HG02981 (cell line): ENCODE measurements around the gene LINC00237.

Source experiments
- ATAC-seq: cut with Tn5 transposase; IDR thresholded peaks from one replicate; pipeline ENCODE4 v1.9.1; 2021; ENCODE audit warnings: mild to moderate bottlenecking, moderate library complexity; ENCODE audit not compliant: unreplicated experiment

Gene LINC00237

DNA sequence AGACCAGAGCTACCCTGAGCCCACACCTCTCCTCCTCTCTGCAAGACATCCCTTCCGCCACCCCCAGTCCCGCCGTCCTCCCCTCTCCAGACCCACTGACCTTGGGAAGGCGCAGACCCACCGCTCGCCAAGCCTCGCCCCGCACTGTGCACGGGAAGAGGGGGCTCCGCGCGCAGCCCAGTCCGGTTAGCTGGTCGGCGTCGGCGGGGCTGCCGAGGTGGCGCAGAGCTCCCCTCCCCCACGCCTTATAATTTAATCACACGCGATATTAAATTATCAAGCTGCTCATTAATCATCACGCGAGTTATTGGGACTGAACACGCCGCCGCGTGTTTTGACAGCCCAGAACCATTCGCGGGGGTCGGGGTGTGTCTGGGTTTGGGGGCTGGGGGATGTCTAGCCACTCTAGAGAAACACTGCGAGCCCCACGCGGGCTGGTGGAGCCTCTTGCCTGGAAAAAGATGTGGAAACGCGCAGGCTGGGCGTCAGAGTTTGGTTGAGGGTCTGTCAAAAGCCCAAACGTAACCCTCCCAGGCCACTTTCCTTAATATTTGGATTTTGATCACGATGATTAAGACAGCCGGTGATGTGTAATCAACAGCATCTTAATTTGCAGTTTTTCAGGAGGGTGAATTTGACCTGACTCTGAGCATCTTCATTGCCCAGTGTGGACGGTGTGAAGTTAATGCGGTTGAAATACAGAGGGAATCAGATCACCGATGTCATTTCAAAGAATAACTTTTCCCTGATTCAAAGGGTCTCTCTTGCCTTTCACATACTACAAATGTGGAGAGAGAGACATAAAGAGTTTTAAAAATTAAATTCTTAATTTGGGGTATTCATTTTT lies at the start of gene LINC00237:
LINC00237 (minus strand) TSS at position 188 of the 847 bp plus-strand sequence.
- ATAC-seq, result no peak

DNA sequence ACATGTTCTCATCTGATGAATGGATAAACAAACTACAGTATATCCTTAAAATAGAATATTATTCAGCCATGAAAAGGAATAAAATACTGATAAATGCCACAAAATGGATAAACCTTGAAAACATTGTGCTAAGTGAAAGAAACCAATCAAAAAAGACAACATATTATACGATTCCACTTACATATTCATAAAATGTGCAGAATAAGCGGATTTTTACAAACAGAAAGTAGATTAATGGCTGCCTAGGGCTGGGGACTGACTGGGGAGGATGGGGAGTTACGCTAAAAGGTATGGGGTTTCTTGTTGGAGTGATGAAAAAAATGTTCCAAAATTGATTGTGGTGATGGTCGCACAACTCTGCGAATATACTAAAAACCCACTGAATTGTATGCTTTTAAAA lies 49.1 kb upstream of the LINC00237 start:
- ATAC-seq, result no peak

DNA sequence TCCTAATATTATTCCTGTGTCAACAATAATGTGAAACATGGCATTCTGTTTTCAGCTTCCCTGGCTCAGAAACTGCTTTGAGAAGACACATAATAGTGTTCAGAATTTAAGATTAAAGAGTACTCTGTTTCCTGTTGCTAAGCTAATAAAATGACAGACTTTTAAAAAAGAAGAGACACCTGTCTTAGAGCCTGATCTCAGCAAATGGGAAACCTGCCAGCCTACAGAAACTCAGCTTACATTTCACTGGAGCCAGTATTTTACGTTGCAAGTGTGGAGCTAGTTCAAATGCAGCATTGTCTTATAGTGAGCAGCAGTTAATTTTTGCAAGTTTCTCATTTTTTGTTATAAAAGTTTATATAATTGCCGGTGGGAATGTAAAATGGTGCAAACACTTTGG lies 48.5 kb upstream of the LINC00237 start:
- ATAC-seq, result no peak

DNA sequence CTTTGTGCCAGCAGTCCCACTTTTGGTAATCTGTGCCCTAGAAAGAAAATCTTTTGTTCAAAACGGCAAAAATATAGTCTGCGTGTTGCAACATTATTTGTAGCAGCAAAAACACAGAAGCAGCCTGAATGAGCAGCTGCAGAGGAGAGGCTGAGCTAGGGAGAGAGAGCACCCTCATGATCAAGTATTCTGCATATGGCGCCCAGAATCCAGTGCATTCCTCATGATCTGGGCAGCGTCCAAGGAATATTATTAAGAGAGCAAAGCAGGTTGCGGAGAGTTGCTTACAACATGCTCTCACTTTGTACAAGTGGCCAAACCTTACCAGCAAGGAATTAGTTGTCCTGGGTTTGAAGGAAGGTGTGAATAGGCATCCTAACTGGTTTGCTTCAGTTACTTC lies 45.6 kb upstream of the LINC00237 start:
- ATAC-seq, result no peak

DNA sequence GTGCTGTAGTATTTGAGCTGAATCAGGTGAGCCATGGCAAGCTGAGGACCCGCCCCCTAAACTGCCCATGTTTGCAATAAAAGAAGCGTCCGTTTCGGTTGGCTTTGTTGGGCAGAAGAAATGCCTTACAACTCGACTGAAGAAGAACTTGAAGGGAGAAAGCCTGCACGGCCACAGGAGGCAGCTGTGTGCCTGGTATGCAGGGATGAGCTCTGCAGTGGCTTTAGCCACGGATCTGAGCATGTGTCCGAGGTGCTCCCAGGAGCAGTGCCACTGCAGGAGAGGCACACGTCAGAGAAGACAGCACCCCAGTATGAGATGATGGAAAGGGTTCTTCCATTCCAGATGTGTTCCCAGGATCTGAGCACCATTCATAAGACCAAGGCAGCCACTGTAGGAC lies 43.2 kb upstream of the LINC00237 start:
- ATAC-seq, result no peak

DNA sequence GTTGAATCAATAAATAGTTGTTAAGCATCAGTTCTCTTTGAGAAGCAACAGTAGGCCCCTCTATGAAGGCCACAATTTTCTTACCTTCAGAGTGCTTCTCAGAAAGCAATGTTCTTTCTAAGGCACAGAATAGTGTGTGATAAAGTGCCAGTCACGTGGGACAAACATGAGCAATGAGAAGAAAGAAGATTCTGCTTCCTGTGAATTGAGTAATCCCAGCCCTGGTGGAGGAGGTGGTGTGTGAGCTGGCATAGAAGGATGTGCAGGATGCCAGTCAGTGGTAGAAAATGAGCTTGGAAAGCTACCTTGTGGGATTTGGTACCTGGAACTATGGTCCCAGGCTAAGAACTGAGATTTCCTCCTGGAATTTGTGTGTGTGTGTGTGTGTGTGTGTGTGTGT lies 41.4 kb upstream of the LINC00237 start:
- no peak for ATAC-seq

DNA sequence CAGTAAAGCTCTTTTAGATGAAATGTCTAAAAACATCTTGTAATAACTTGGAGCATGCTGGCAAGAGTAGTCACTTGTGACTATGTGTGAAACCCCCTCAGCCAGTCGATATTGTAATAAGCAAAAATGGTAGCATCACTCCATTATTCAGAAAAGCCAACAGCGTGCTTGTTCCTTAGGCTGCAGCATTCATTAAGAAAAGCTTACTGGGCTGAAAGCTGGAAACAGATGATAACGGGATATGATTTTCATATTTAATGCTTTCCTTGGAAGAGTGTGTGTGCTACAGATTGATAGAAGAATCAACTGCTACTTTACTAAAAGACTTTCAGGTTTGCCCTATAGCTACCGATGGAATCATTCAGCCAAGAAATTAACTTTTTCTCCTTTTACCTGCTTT lies 40.1 kb upstream of the LINC00237 start:
- ATAC-seq, result no peak

DNA sequence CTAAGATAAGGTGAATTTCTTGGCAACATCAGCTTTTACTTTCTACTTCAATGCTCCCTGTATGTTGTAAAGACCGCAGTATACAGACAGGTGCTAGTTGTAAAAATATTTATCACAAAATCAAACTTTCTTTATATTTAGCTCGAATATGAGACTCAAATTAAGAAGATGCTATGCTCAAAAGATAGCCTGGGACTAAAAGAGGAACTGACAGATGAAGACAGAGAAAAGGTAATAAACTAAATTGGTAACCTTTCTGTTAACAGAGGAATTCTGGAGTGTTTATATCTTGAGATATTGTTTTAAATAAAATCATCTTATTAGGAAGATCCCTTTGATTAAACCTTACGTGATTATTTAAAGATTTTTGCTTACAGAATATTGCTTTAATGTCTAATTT lies 39.3 kb upstream of the LINC00237 start:
- ATAC-seq, result no peak

DNA sequence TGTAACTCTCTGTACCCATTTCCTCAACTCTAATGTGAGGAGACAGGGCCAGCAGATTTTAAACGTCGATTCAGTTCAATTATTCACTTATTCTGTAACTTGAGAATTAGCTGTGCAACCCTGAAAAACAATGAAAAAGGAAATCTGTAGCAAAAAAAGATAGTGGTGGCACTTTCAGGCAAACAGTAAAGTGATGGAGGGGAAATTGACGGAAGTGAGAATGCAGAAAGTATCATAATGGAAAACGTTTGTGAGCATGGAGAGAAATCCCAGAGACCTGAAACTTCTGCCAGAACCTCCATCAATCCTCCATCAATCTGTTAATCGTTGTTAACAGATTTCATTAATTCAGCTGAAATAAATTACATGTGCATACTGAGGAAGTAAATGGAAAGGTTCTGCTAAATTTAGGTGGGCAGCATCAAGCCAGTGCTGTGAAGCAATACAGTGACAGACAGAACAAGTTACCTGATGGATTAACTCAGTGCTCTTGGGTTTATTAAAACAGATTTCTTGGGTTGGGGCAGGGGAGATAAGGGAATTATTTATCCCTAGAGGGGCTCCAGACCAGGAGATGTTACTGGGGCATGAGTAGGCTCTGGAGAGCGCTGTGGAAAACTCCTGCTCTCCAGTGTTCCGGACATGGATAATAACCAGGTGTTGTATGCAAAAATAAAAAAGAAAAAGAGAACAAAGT lies 37.2 kb upstream of the LINC00237 start:
- ATAC-seq, result no peak

DNA sequence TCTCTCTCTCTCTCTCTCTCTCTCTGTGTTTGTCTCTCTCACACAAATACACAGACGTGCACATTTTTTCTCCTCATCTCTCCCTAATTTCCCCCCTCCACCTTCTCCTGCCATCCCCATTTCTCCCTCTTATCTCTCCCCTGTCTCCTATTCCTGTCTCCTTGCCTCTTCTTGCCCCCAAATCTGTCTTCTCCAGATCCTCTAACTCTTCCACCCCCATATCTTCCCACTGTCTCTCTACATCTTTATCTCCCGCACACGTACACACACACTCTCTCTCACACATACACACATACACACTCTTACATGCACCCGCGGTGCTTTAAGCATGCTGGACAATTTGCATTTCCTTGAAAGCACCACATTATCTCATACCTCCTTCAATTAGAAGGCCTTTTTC lies 35.7 kb upstream of the LINC00237 start:
- ATAC-seq, result no peak

DNA sequence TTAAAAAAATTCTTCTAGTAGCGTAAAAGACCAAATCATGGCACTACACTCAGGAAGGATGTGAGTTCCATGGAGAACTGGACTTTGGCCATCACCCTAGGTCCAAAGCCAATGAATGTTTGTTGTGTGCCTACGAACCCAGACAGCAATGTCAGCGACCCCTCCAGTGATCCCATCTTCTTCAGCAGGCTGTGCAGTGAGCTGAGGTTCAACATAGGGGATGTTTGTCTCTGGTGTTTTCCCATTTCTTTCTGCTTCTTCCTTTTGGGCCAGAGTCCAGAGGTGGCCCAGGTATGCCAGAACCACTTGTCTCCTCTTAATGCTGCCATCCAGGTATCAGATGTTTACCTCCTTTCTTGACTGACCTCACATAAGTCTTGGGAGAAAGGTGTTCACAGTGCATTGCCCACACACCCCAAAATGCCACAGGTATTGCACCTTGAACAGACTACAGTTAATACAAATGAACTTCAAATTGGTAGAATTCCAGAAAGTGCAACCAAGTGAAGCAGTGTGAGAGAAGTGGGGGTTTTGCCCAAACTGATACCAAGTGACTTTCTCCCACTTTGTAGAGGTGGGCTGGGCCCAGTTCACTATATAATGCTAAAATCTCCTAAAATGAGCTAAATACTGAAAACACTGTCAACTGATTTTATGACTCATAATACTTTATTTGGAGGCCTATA lies 33.9 kb upstream of the LINC00237 start:
- ATAC-seq, result no peak

DNA sequence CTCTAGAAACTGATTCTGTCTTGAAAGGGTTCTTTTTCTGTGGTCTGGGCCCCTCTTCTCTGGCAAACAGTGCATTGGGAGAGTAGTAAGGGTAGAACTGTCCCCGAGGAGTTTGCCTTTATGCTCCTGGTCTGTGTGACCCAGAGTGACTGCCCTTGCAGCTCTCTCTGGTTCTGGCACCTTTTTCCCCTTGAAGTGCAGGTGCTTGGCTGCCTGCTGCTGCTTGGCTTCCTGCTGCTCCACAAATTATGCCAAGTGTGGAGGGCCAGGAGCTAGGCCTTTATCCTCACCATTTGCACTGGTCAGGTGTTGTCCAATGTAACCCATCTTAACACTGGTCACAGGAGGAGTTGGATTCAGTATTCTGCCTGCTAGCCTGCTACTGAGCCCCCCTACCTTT lies 30.9 kb upstream of the LINC00237 start:
- no peak for ATAC-seq

DNA sequence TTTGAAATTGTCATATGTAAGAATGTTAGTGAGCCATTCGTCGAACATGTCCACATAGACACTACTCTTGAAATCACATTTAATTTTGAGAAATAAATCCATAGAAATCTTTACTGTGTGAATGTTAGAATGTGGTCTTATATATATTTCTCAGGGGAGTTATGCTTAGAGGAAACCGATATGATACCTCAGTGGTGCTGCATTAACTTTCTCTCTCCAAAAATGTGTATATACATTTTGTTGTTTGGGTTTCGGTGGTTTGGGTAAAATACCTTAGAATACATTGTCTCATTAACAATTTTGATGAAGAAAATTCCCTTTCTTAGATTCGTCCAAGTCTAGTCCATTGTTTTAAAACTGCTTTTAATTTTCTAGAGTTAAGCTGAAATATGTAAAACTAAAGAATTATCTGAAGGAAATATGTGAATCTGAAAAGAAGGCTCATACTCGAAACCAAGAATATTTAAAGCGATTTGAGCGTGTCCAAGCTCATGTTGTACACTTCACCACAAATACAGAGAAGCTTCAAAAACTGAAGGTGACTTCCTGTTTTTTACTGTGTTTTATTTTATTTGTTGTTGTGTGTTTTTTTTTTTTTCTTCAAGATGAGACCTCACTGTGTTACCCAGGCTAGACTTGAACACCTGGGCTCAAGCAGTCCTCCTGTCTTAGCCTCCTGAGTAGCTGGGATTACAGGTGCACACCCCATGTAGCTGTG lies 30.0 kb upstream of the LINC00237 start:
- ATAC-seq, result no peak

DNA sequence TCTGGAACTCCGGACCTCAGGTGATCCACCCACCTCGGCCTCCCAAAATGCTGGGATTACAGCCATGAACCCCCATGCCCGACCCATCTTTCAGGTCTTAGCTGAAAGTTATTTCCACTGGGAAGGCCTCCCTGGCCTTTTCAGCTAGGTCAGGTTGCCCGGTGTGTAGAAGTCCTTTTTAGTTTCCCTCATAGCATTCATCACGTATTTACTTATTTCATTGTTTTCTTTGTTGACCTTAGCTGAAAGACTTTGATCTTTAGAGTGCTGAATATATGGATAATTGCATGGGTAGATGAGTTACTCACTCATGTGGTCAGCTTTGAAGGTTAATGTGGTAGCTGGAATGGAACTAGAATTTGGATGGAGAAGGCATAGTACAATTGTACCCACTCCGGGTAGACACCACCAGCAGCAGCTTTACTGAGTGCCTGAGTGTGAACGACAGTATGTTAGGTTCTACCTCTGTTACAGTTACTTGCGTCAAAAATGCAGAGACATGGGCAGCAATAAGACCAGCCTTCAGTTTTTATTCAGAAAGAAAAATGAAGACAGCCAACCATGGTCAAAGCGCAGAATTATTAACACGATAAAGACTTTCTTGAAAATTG lies 28.8 kb upstream of the LINC00237 start:
- no peak for ATAC-seq

DNA sequence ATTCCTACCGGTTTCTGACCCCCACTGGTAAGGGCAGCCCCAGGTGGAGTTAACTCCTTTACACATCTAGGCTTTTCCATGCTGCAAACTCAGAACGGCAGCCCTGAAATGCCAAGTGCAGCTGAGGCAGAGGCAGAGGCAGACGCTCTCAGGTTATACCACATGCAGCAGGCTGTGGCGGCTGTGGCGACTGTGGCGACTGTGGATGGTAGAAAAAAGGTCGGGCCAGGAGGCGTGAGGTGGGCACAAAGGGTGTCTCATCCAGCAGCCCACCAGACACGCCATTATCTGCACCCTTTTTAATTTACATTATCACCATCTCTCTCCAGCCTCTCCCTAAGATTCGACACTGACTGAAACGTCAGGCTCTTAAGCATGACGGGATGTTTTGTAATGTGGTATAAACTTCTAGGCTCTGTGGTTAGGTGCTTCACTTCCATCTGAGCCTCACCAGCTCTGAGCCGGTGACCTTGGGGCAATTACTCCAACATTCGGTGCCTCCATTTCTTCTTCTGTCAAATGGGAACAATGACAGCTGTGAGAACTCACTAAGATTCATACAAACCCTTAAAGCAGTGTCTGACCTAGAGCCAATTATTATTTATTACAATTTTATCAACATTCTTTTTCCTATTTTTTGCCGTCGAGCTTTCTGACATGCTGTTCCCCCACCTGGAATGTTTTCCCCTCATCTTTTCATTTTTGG lies 27.9 kb upstream of the LINC00237 start:
- no peak for ATAC-seq

DNA sequence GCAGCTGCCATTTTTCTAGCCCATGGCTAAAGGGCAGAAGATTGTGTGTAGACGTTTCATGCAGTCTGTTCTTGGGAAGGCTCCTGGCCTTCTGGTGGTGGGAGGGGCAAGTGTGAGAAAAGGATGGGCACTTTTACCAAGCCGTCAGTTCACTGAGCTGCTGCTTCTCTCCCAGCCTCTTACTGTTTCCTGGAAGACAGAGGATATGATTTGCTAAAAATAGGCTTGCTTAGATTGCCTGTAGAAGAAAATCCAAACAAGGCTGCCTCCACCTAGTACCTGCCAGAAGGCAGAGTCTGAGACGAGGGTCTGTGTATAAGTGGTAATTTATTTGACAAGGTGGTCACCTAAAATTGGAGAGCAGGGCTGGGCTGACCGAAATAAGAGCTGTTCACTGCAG lies 27.2 kb upstream of the LINC00237 start:
- no peak for ATAC-seq

DNA sequence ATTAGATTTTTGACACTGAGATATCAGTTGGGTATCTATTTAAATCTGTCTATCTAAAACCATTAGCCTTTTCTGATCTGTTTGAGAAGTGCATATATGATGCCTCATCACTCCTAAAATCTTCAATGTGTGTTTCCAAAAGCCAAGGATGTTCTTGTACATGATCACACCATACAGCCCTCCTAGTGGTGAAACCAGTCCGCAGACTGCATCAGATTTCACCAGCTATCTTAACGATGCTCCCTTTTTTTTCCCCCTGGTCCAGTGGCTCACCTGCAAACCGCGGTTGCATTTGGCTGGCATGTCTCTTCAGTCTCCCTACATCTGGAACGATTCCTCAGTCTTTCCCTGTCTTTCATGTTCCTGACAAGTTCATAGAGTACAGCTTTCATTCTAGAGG lies 23.7 kb upstream of the LINC00237 start:
- no peak for ATAC-seq

DNA sequence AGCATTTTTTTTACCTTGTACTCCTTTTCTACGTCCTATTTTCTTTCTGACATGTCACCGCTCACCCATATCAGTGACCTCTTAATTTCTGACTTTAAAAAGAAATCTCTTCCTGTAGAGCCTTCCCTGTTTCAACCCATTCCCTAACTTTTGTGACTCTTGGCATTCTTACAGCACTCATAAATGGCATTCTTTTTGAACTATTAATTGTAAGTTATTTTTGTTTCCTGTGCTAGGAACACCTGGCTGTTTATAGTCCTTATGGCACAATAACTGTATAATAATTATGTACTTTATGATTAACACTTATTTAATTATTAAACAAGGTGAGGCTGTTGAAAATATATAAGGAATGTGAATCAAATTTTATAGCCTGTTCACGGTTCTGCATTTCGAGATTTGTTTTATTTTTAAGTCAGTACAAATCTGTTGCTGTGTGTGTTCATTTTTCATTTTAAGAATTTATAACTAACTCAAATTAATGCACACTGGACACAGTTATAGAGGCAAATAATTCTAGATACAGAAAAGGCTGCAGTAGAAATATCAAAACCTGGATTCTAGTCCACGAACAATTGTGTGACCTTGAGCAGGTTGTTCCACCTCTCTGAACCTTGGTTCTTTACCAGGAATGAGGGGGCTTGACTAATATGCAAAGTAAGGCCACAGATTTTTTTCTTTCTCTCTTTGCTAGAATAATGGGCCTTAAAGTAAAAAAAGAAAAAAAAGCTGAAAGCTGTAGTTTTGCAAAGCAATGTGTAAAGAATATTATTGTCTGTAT lies 21.2 kb upstream of the LINC00237 start:
- no peak for ATAC-seq

DNA sequence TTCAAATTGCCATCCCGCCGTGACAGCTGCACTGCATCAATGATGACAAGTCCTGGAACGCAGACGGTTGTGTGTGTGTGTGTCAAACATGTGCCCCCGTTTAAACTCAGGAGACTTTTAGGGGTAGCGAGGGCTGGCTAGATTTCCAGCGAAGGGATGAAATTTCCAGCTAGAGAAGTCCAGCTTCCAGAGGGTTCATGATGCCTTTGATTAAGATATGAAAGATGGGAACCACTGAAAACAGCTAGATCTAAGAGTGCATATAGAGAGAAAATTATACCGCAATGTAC lies 20.4 kb upstream of the LINC00237 start:
- no peak for ATAC-seq
